Parathyroid adenoma (tissue), 2 donors: ENCODE data around the gene GRM1.
"Not testable (repeated sequence)": the region's sequence is repeated elsewhere in the genome, so short reads cannot be mapped to it uniquely, and the experiment has no call there.

Source experiments
- H2AFZ ChIP-seq: fragments of 300-600 bp; sonication (generic); one replicate; pipeline ENCODE4 v1.7.0; 2017; ENCODE audit warnings: antibody characterized with exemption, mild to moderate bottlenecking
- H3K27ac ChIP-seq: fragments of 300-600 bp; sonication (generic); one replicate; pipeline ENCODE4 v1.7.0; 2017
- H3K27me3 ChIP-seq: fragments of 300-600 bp; sonication (generic); one replicate; pipeline ENCODE4 v1.7.0; 2017; ENCODE audit warnings: low read length; ENCODE audit not compliant: control insufficient read depth, insufficient read depth
- H3K36me3 ChIP-seq: fragments of 300-600 bp; sonication (generic); one replicate; pipeline ENCODE4 v1.7.0; 2017; ENCODE audit warnings: low read length; ENCODE audit not compliant: control insufficient read depth, insufficient read depth
- H3K4me1 ChIP-seq: fragments of 300-600 bp; sonication (generic); one replicate; pipeline ENCODE4 v1.7.0; 2017; ENCODE audit warnings: control low read depth
- H3K4me2 ChIP-seq: fragments of 300-600 bp; sonication (generic); one replicate; pipeline ENCODE4 v1.7.0; 2017; ENCODE audit warnings: low read length
- H3K4me3 ChIP-seq: fragments of 300-600 bp; sonication (generic); one replicate; pipeline ENCODE4 v1.7.0; 2017; ENCODE audit warnings: low read depth, low read length
- H3K79me2 ChIP-seq: fragments of 300-600 bp; sonication (generic); one replicate; pipeline ENCODE4 v1.7.0; 2017; ENCODE audit warnings: control low read depth
- H3K9ac ChIP-seq: fragments of 300-600 bp; sonication (generic); one replicate; pipeline ENCODE4 v1.7.0; 2017; ENCODE audit warnings: mild to moderate bottlenecking
- H3K9me3 ChIP-seq: fragments of 300-600 bp; sonication (generic); one replicate; pipeline ENCODE4 v1.7.0; 2017; ENCODE audit warnings: low read length; ENCODE audit not compliant: control insufficient read depth
- TF ChIP-seq, protein P1 (sequence below): fragments of 300-600 bp; sonication (generic); IDR thresholded peaks from one replicate; pipeline ENCODE4 v1.7.0; 2017; ENCODE audit warnings: antibody characterized with exemption, mild to moderate bottlenecking
- donor health status: primary hyperparathyroidism.

GRM1 gene

DNA sequence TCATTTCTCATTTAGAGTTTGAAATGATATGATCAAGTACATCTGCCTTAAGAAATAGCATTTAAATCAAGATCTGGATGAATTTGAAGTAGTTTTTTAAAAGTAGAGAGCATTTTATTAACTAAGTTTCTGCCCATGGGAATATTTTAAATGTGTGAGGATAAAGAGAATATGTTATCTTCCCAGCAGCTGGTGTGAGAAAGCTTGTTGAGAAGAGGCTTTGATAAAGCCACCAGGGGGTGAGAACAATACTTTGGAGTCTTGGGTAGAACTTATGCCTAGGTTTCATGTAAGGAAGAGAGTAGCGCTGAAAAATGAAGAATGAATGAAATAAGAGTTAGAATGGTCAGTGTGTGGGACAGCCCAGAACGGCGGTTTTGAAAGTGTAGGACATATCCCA, 190.2 kb downstream of the GRM1 start:
- TF ChIP-seq, protein P1, sequence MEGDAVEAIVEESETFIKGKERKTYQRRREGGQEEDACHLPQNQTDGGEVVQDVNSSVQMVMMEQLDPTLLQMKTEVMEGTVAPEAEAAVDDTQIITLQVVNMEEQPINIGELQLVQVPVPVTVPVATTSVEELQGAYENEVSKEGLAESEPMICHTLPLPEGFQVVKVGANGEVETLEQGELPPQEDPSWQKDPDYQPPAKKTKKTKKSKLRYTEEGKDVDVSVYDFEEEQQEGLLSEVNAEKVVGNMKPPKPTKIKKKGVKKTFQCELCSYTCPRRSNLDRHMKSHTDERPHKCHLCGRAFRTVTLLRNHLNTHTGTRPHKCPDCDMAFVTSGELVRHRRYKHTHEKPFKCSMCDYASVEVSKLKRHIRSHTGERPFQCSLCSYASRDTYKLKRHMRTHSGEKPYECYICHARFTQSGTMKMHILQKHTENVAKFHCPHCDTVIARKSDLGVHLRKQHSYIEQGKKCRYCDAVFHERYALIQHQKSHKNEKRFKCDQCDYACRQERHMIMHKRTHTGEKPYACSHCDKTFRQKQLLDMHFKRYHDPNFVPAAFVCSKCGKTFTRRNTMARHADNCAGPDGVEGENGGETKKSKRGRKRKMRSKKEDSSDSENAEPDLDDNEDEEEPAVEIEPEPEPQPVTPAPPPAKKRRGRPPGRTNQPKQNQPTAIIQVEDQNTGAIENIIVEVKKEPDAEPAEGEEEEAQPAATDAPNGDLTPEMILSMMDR = no peak
- Histone ChIP-seq H3K9ac (no peak overlapping the region), H3K9me3 (no peaks in the 10 kb centered on the region), H2AFZ (no peak overlapping the region), H3K79me2 (no peaks in the 10 kb centered on the region), H3K4me2 (no peak overlapping the region), H3K27ac (no peak overlapping the region), H3K4me1 (no peaks in the 10 kb centered on the region), H3K4me3 (no peak overlapping the region), H3K27me3 (no peaks in the 10 kb centered on the region), H3K36me3 (no peaks in the 10 kb centered on the region)

GRCh38 chr6:146224449-146224848, 195.6 kb downstream of the GRM1 start:
- Histone ChIP-seq H3K27ac (no peak overlapping the region), H3K4me1 (no peaks in the 10 kb centered on the region), H3K36me3 (no peaks in the 10 kb centered on the region), H3K9me3 (no peaks in the 10 kb centered on the region), H3K27me3 (no peaks in the 10 kb centered on the region), H3K79me2 (no peaks in the 10 kb centered on the region), H3K9ac (no peak overlapping the region), H3K4me2 (no peak overlapping the region), H3K4me3 (no peak overlapping the region), H2AFZ (no peak overlapping the region)
- TF ChIP-seq, protein P1 = no peak

GRCh38 chr6:146224988-146225387, 196.1 kb downstream of the GRM1 start:
- Histone ChIP-seq H3K9me3 (no peaks in the 10 kb centered on the region), H2AFZ (no peak overlapping the region), H3K9ac (no peak overlapping the region), H3K4me1 (no peaks in the 10 kb centered on the region), H3K27ac (no peak overlapping the region), H3K27me3 (no peaks in the 10 kb centered on the region), H3K4me2 (no peak overlapping the region), H3K79me2 (no peaks in the 10 kb centered on the region), H3K4me3 (no peak overlapping the region), H3K36me3 (no peaks in the 10 kb centered on the region)
- TF ChIP-seq, protein P1 = no peak

DNA sequence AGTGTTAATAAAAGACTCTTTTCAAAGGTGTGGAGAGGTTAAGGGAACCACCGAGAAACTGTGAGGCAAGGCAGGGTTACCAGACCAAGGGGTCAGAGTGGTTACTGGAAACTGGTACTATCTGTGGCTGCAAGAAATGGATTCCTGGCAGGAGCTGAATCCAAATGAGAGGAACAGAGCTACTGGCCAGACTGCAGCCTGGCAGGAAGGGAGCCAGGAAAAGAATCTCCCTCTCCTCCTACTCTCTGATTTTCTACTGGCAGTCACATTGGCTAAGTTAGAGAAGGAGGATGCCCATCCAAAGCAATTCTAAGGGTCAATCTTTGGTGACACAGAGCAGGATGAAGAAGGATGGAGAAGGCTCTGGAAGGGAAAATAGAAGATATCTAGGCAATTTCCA, 211.5 kb downstream of the GRM1 start:
- no peak overlapping the region for H3K27ac ChIP-seq
- TF ChIP-seq, protein P1 = no peak
- no peaks in the 10 kb centered on the region for H3K79me2 ChIP-seq
- H3K36me3 ChIP-seq = no peaks in the 10 kb centered on the region
- H3K4me3 ChIP-seq = no peak overlapping the region
- no peak overlapping the region for H3K9ac ChIP-seq
- H3K4me2 ChIP-seq = no peak overlapping the region
- no peak overlapping the region for H2AFZ ChIP-seq
- no peaks in the 10 kb centered on the region for H3K4me1 ChIP-seq
- H3K9me3 ChIP-seq = no peaks in the 10 kb centered on the region
- no peaks in the 10 kb centered on the region for H3K27me3 ChIP-seq

GRCh38 chr6:146240807-146241206, 211.9 kb downstream of the GRM1 start:
- H3K27me3 ChIP-seq = no peaks in the 10 kb centered on the region
- H3K9me3 ChIP-seq = no peaks in the 10 kb centered on the region
- H3K79me2 ChIP-seq = no peaks in the 10 kb centered on the region
- no peak overlapping the region for H2AFZ ChIP-seq
- no peak overlapping the region for H3K4me2 ChIP-seq
- H3K4me3 ChIP-seq = no peak overlapping the region
- H3K4me1 ChIP-seq = no peaks in the 10 kb centered on the region
- H3K9ac ChIP-seq = no peak overlapping the region
- H3K36me3 ChIP-seq = no peaks in the 10 kb centered on the region
- TF ChIP-seq, protein P1 = no peak
- no peak overlapping the region for H3K27ac ChIP-seq

GRCh38 chr6:146243646-146244045, 214.8 kb downstream of the GRM1 start:
- H3K4me1 ChIP-seq = not testable (repeated sequence)

More at GRCh38 chr6:146243646-146244045, 214.8 kb downstream of the GRM1 start:
- H3K4me2 ChIP-seq, H2AFZ ChIP-seq, H3K36me3 ChIP-seq, H3K4me3 ChIP-seq, H3K79me2 ChIP-seq, H3K27me3 ChIP-seq, H3K27ac ChIP-seq, H3K9me3 ChIP-seq, H3K9ac ChIP-seq: not testable (repeated sequence)
